Muscle layer of colon (tissue), 2 donors: ENCODE measurements around the gene BTBD18.

Source experiments
- H3K27ac ChIP-seq: one replicate; pipeline ENCODE4 v1.7.0; 2013; ENCODE audit warnings: low read depth, mild to moderate bottlenecking, low read length, moderate library complexity
- H3K27me3 ChIP-seq, 2 donors: one replicate each; pipeline ENCODE4 v1.7.0; 2013; ENCODE audit warnings: low read length in 2 of 2, mild to moderate bottlenecking in 2 of 2; ENCODE audit not compliant: insufficient read depth in 2 of 2, control insufficient read depth in 1 of 2
- H3K36me3 ChIP-seq: one replicate; pipeline ENCODE4 v1.7.0; 2013; ENCODE audit warnings: mild to moderate bottlenecking, low read length; ENCODE audit not compliant: insufficient read depth
- H3K4me1 ChIP-seq: one replicate; pipeline ENCODE4 v1.7.0; 2013; ENCODE audit warnings: mild to moderate bottlenecking, low read length; ENCODE audit not compliant: insufficient read depth
- H3K4me3 ChIP-seq, 2 donors: one replicate each; pipeline ENCODE4 v1.7.0; 2013; ENCODE audit warnings: low read length in 2 of 2, low read depth in 1 of 2, mild to moderate bottlenecking in 1 of 2, moderate library complexity in 1 of 2
- H3K9ac ChIP-seq: one replicate; pipeline ENCODE4 v1.7.0; 2013; ENCODE audit warnings: low read length
- H3K9me3 ChIP-seq: one replicate; pipeline ENCODE4 v1.7.0; 2013; ENCODE audit warnings: mild to moderate bottlenecking, low read length
- donor health status: abdominal sarcoma.
- donor health status: Adenocarcinoma of cecum.

Gene BTBD18

DNA sequence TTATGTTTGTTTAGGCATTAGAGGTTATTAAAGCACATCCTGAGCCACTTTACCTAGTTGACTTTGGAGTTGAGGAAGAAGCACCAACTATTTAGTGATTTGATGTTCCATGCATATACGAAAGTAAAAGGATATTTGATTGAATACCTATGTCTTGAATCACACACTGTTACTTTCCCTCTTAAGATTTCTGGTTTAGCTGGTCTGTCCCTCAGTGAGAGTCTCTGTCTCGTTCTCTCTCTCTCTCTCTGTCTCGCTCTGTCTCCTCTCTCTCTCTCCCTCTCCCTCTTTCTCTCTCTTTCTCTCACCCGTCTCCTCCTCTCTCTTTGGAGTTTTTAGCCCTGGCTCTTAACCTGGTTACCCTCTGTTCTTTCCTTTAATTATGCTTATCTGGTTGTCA lies 20.9 kb upstream of the BTBD18 start:
- Histone ChIP-seq H3K27me3 (no peaks in the 10 kb centered on the region), H3K4me3 (no peak overlapping the region), H3K27ac (no peak overlapping the region), H3K4me1 (peaks cover 58% of the 10 kb centered on the region), H3K36me3 (no peaks in the 10 kb centered on the region), H3K9me3 (no peaks in the 10 kb centered on the region), H3K9ac (no peak overlapping the region)

DNA sequence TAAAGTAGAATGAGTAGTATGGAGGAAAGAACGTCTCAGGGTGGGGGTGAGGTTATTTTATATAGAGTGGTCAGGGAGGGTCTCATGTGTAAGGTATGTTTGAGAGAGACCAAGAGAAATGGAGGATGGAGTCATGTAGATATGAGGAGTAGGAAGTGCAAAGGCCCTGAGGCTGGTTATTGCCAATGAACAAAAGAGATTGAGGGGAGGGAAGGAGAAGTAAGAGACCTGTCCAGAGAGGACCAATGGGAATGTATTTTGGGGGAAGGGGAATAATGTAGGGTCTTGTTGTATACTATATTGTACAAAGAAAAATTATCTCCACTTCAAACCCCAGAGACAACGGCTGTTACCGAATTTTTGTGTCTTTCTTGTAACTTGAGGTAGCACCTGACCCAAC lies 19.7 kb upstream of the BTBD18 start:
- Histone ChIP-seq H3K9ac (no peak overlapping the region), H3K4me1 (peaks cover 49% of the 10 kb centered on the region), H3K4me3 (no peak overlapping the region), H3K9me3 (no peaks in the 10 kb centered on the region), H3K27me3 (no peaks in the 10 kb centered on the region), H3K27ac (no peak overlapping the region), H3K36me3 (no peaks in the 10 kb centered on the region)

DNA sequence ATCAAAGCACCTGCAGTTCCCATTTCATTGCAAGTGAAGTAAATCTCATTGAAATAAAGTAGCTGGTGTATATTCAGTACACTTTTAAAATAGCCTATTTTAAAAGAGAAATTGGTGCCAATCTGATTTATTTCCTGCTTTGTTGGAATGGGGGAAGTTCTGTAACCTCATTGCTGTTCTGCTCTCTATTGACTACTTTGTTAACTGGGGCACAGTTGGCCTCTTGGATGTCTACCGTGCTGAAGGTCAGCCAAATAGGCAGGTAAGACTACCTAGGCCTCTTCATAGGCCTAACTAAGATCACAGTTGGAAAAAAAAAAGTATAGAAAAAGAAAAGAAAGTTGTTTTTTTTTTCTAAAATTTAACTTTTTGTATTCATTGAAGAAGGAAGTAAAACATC lies 19.2 kb upstream of the BTBD18 start:
- no peak overlapping the region for H3K4me3 ChIP-seq
- H3K27me3 ChIP-seq = no peaks in the 10 kb centered on the region
- no peak overlapping the region for H3K9ac ChIP-seq
- H3K9me3 ChIP-seq = no peaks in the 10 kb centered on the region
- H3K4me1 ChIP-seq = peaks cover 46% of the 10 kb centered on the region
- no peak overlapping the region for H3K27ac ChIP-seq
- H3K36me3 ChIP-seq = no peaks in the 10 kb centered on the region

DNA sequence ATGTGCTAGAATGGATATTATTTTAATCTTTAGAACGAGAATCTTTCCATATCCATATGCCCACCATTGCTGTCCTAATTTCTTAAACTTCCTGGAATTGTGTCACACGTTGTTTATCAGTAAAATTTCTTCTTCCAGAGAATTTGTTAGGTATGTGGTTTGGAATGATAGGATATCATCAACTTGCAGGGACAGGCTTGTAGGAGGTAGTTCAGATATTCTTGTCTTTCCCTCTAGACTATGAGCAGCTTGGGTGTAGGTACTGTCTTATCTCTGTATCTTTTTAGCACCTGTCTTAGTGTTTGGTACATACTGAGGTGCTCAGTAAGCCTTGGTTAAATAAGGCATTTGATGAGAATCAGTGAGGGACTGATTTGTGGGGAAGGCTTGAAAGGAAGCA lies 13.4 kb upstream of the BTBD18 start:
- peak overlapping the region; percentile 75 for H3K27ac ChIP-seq

DNA sequence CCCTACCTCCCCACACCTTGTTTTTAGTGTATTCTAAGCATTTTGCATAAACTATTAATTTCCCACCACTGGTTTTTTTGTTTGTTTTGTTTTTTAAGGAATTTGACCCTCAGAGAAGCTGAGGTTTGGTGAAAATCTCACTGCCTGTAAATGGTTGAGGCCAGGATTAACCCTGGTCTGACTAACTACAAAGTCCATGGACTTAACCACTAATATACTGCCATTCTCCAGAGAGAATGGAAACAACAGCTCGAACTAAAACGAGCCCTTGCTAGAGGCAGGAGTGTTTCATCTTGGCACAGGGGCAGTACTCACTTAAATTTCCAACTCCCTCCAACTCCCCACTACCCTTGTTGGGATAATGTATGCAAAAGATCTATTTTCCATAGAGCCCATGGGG lies 12.9 kb upstream of the BTBD18 start:
- Histone ChIP-seq H3K27me3 (no peaks in the 10 kb centered on the region), H3K27ac (peak overlapping the region; percentile 75), H3K4me3 (peak overlapping the region; percentile 9 to 89), H3K36me3 (no peaks in the 10 kb centered on the region), H3K9ac (peak overlapping the region; percentile 91), H3K9me3 (no peaks in the 10 kb centered on the region), H3K4me1 (peaks cover 33% of the 10 kb centered on the region)

More for the DNA sequence above, 13.4 kb upstream of the BTBD18 start:
- Histone ChIP-seq H3K9ac (peak overlapping the region; percentile 91), H3K36me3 (no peaks in the 10 kb centered on the region), H3K4me1 (peaks cover 37% of the 10 kb centered on the region), H3K4me3 (peak overlapping the region; percentile 9 to 89), H3K27me3 (no peaks in the 10 kb centered on the region), H3K9me3 (no peaks in the 10 kb centered on the region)

DNA sequence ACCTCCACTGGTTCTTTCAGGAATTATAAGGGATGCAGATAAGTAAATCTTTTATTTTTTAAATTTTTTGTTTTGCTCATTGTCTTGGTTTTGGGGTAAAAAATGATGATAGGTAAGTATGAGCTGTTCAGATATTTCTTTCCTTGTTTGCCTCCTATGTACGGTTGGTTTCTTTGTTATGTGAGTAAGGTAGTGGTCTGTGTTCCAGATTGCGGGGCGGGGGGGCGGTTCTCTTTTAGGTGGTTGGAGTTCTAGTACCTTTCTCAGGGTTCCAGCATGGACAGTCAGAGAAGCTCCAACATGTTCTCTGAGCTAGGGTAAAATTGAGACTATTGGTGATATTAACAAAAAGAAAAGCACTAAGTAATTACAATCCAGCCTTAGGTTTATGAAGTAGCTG lies 12.4 kb upstream of the BTBD18 start:
- H3K36me3 ChIP-seq = no peaks in the 10 kb centered on the region
- peak overlapping the region; percentile 91 for H3K9ac ChIP-seq

DNA sequence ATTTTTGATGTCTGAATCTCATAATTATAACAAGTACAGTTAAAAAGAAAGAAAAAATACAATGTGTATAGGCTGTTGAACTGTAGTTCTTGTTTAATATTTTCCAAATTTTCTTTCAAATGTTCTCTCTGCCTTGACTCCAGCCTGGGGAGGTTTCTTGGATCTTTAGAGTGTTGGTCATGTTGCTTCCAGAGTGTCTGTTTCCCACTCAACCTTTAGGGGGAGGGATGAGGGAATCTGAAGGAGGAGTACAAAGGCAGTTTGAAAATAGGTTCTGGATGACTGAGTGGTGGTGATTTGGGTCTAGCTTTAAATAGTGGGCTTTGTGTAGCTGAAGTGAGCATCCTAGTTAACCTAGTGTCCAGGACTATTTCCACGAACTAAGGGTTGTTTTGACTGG lies 11.9 kb upstream of the BTBD18 start:
- peak overlapping the region; percentile 76 to 89 for H3K4me3 ChIP-seq
- no peaks in the 10 kb centered on the region for H3K36me3 ChIP-seq
- peaks cover 28% of the 10 kb centered on the region for H3K4me1 ChIP-seq
- peak overlapping the region; percentile 75 for H3K27ac ChIP-seq
- H3K9me3 ChIP-seq = no peaks in the 10 kb centered on the region
- H3K27me3 ChIP-seq = no peaks in the 10 kb centered on the region
- H3K9ac ChIP-seq = peak overlapping the region; percentile 91

More for the DNA sequence above, 12.4 kb upstream of the BTBD18 start:
- Histone ChIP-seq H3K27me3 (no peaks in the 10 kb centered on the region), H3K4me3 (peak overlapping the region; percentile 76 to 89), H3K27ac (peak overlapping the region; percentile 75), H3K9me3 (no peaks in the 10 kb centered on the region), H3K4me1 (peaks cover 28% of the 10 kb centered on the region)

DNA sequence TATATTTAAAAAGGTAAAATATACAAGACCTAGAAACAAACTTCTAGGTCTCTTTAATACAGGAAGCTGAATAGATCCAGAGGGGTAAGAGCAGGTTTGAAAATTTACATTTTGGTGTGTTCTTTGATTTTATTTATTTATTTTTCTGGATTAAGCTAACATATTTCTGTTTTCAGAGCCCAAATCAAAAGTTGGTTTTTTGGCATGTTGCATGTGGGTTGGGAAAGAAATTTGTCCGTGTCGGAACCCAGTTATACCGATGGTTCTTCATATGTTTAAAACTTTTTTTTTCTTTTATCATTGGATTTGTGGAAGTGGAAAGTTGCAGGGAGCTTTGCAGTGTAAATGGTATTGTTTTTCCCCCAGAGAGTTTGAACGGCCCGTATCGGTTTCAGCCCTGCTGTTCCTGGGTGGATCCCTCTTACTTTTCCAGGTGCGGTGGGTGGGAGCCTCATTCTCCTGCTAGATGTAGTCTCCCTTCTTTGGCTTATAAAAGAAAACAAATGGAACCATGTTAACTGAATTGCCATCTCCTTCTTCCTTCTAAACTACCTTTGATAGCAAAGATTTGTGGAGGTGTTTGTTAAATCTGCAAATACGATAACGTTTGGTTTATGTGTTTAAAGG lies 10.7 kb upstream of the BTBD18 start:
- peaks cover 28% of the 10 kb centered on the region for H3K4me1 ChIP-seq
- H3K27ac ChIP-seq = peak overlapping the region; percentile 75
- H3K27me3 ChIP-seq = no peaks in the 10 kb centered on the region
- H3K9me3 ChIP-seq = no peaks in the 10 kb centered on the region
- no peaks in the 10 kb centered on the region for H3K36me3 ChIP-seq
- peak overlapping the region; percentile 91 for H3K9ac ChIP-seq
- H3K4me3 ChIP-seq = peak overlapping the region; percentile 76 to 89

DNA sequence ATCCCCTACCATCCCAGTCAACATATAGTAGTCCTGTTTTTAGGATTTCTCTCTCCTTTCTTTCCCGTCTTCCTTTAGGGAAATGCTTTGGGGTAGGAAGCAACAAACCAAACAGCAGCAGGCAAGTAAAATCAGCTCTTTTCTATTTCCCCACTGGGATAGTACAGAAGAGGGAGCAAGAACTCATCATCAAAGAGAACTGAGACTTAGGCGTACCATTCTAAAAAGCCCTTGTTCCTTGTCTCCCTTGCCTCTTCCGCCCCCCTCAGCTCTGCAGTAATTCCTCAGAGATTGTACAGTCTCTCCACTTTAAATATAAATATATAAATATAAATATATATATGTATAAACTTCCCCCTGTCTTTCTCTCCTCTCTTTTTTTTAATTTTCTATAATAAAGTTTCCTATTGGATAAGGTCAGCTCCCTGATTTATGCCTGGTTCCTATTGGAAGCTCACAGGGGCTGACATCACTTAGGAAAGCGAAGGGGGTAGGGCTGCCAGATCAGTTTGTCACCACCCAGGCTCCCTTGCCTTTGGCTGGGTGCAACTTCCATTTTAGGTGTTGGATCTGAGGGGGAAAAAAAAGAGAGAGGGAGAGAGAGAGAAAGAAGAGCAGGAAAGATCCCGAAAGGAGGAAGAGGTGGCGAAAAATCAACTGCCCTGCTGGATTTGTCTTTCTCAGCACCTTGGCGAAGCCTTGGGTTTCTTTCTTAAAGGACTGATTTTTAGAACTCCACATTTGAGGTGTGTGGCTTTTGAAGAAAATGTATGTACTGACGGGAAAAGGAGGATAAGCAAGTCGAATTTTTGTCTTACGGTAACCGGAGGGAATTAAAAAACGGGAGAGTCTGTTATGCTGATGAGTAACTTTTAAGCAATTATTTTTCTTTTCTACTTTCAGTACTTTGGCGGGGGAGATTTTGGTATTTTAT lies 9.9 kb upstream of the BTBD18 start, which contains the start of gene CTNND1:
Gene CTNND1, plus strand, starts transcription at position 502 of the 934 bp plus-strand sequence. CDS start 29,677 bp downstream, outside the sequence.
- Histone ChIP-seq H3K4me3 (peak within 1 kb of the TSS; percentile 76 to 89), H3K9ac (peak within 1 kb of the TSS; percentile 91), H3K9me3 (no peaks in the 10 kb centered on the region), H3K27me3 (no peaks in the 10 kb centered on the region), H3K27ac (peak within 1 kb of the TSS; percentile 82), H3K4me1 (peaks cover 27% of the 10 kb centered on the region), H3K36me3 (no peaks in the 10 kb centered on the region)

DNA sequence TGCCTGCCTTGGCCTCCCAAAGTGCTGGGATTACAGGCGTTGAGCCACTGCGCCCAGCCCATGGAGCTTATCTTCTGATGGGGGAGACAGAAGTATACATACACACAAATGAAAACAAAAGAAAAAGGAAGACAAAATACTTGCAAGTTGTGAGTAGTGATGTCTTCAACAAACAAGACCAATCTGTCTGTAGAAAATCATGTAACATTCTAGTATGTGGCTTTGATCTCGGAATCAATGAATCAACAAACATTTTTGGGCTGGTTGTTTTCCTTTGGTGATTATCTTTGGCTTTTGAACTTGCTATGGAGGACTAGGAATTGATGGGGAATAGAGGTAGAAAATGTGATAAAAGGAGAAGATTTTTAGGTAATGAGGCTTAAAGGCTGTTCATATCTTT lies 6.6 kb upstream of the BTBD18 start:
- Histone ChIP-seq H3K4me1 (no peaks in the 10 kb centered on the region), H3K9me3 (no peaks in the 10 kb centered on the region), H3K27me3 (no peaks in the 10 kb centered on the region), H3K4me3 (no peak overlapping the region), H3K9ac (no peak overlapping the region), H3K36me3 (no peaks in the 10 kb centered on the region), H3K27ac (no peak overlapping the region)

DNA sequence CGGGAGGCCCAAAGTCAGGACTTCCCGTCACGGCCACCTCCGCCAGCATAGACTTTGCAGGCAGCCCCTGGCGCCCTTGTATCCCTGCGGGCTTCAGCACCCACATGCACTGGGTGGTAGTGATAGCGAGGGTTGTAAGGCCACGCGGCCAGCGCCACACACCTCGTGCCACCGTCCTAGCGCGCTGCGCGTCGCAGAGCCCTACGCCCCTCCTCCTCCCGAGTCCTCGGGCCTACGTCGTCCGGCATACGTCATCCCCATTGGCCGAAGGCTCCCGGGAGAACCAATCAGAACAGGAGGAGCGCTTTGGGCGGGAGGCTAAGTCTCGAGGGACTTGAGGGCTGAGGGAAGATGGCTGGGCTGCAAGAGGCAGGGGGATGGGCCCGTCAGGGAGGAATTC lies 1.3 kb upstream of the BTBD18 start:
- Histone ChIP-seq H3K4me1 (no peaks in the 10 kb centered on the region), H3K9ac (no peak overlapping the region), H3K27ac (no peak overlapping the region), H3K27me3 (no peaks in the 10 kb centered on the region), H3K4me3 (no peak overlapping the region), H3K36me3 (no peaks in the 10 kb centered on the region), H3K9me3 (no peaks in the 10 kb centered on the region)
